DOHH2 (cell line): ENCODE results near the gene RRAS2.

Source experiments
- H3F3A ChIP-seq: fragments of 200-600 bp; sonication (generic), shearing (Covaris generic); 2 replicates; pipeline ENCODE4 v1.6.0; 2016; ENCODE audit warnings: antibody characterized with exemption, mild to moderate bottlenecking; ENCODE audit not compliant: control insufficient read depth, insufficient read depth
- H3K27ac ChIP-seq: fragments of 200-600 bp; sonication (generic); 2 replicates; pipeline ENCODE4 v1.5.1; 2014; ENCODE audit warnings: low read depth, mild to moderate bottlenecking, low read length, moderate library complexity
- H3K27me3 ChIP-seq: fragments of 200-600 bp; sonication (generic); 2 replicates; pipeline ENCODE4 v1.6.1; 2014; ENCODE audit warnings: mild to moderate bottlenecking, low read length, mixed read lengths; ENCODE audit not compliant: control insufficient read depth
- H3K36me3 ChIP-seq: fragments of 200-600 bp; sonication (generic); 2 replicates; pipeline ENCODE4 v1.6.1; 2014; ENCODE audit warnings: mild to moderate bottlenecking, low read length, moderate library complexity, mixed read lengths; ENCODE audit not compliant: control insufficient read depth
- H3K4me1 ChIP-seq: fragments of 200-600 bp; sonication (generic); 2 replicates; pipeline ENCODE4 v1.6.1; 2014; ENCODE audit warnings: mild to moderate bottlenecking, low read length, mixed read lengths; ENCODE audit not compliant: control insufficient read depth
- H3K4me2 ChIP-seq: fragments of 200-600 bp; sonication (generic); 2 replicates; pipeline ENCODE4 v1.6.0; 2014; ENCODE audit warnings: mild to moderate bottlenecking, low read length, moderate library complexity
- H3K4me3 ChIP-seq: fragments of 200-600 bp; sonication (generic); 2 replicates; pipeline ENCODE4 v1.5.1; 2014; ENCODE audit warnings: mild to moderate bottlenecking, low read length, mixed read lengths
- H3K79me2 ChIP-seq: fragments of 200-600 bp; sonication (generic); 2 replicates; pipeline ENCODE4 v1.6.1; 2014; ENCODE audit warnings: mild to moderate bottlenecking, low read length, mixed read lengths; ENCODE audit not compliant: control insufficient read depth
- H3K9me2 ChIP-seq: fragments of 200-600 bp; sonication (generic); replicated peaks from 2 replicates; pipeline ENCODE4 v1.6.1; 2014; ENCODE audit warnings: mild to moderate bottlenecking, low read length, mixed read lengths; ENCODE audit not compliant: control insufficient read depth
- H3K9me3 ChIP-seq: fragments of 200-600 bp; sonication (generic); 2 replicates; pipeline ENCODE4 v1.6.1; 2014; ENCODE audit warnings: antibody characterized with exemption, low read length, mixed read lengths; ENCODE audit not compliant: control insufficient read depth, insufficient read depth
- H4K20me1 ChIP-seq: fragments of 200-600 bp; sonication (generic); 2 replicates; pipeline ENCODE4 v1.6.0; 2014; ENCODE audit warnings: low read depth, mild to moderate bottlenecking, antibody characterized with exemption, low read length, moderate library complexity; ENCODE audit not compliant: control insufficient read depth, insufficient read depth
- EZH2phosphoT487 ChIP-seq: fragments of 200-600 bp; sonication (generic); IDR thresholded peaks from 2 replicates; pipeline ENCODE4 v1.6.1; 2017; ENCODE audit warnings: borderline replicate concordance, mild to moderate bottlenecking, antibody characterized with exemption, low read length, moderate library complexity, mixed read lengths
- TF ChIP-seq, protein P1 (sequence below): fragments of 200-600 bp; sonication (generic); IDR thresholded peaks from one replicate; pipeline ENCODE4 v1.5.1; 2014; ENCODE audit warnings: antibody characterized with exemption, mild to moderate bottlenecking, low read depth, low read length; ENCODE audit not compliant: poor library complexity, severe bottlenecking

The RRAS2 gene

DNA sequence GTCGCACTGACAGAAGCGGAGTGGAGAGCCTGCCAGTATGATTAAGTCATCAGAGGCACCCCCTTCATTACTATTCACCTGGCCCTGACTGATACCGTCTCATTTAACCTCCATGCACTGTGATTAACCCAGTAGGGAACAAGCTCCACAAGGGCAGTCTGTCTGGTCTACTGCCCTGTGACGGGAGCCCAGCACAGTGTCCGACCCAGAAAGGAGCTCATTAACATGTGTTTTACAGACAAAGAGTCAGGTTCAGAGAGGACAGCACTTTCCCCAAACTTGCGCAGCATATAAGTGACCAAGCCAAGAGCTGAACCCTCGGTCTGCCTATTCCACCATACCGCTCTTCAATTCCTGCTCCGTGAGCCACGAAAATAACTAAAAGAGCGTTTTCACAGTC lies 129.5 kb downstream of the RRAS2 start:
- no peak for TF ChIP-seq EZH2phosphoT487
- H3K9me2 ChIP-seq: no peaks in the 10 kb centered on the region
- H3K27me3 ChIP-seq: no peaks in the 10 kb centered on the region; the same call in 1 of the 2 replicates
- no peaks in the 10 kb centered on the region for H3F3A ChIP-seq
- H3K79me2 ChIP-seq: no peaks in the 10 kb centered on the region
- H3K4me1 ChIP-seq: no peaks in the 10 kb centered on the region
- H3K4me2 ChIP-seq: no peak overlapping the region
- H3K9me3 ChIP-seq: no peaks in the 10 kb centered on the region
- no peak overlapping the region for H3K4me3 ChIP-seq
- H3K36me3 ChIP-seq: no peaks in the 10 kb centered on the region
- no peaks in the 10 kb centered on the region for H4K20me1 ChIP-seq
- H3K27ac ChIP-seq: no peak overlapping the region

DNA sequence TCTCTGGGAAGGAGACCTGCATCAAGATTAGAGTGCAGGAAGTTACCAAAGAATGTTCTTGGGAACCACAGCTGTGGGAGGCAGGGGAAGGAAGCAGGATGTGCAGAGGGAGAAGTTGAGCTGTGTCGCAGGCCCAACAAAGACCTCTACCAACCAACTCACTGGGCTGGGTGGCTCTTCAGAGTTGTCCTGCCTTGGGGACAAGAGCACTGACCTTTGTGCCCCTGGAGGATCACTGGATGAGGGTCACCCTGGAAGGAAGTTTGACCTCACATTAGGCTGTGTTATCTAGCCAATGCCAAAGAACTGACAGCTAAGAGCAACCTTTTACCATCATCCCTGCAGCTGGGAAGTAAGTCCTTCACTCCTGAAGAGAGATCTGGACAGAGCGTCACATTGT lies 130.6 kb downstream of the RRAS2 start:
- no peak overlapping the region for H3K4me2 ChIP-seq
- no peaks in the 10 kb centered on the region for H3K9me3 ChIP-seq
- no peaks in the 10 kb centered on the region for H4K20me1 ChIP-seq
- no peaks in the 10 kb centered on the region for H3K36me3 ChIP-seq
- H3F3A ChIP-seq: no peaks in the 10 kb centered on the region
- H3K27me3 ChIP-seq: peaks cover 4% of the 10 kb centered on the region
- H3K9me2 ChIP-seq: no peaks in the 10 kb centered on the region
- H3K4me1 ChIP-seq: no peaks in the 10 kb centered on the region
- H3K27ac ChIP-seq: no peak overlapping the region
- no peaks in the 10 kb centered on the region for H3K79me2 ChIP-seq
- no peak for TF ChIP-seq EZH2phosphoT487
- TF ChIP-seq, protein P1, sequence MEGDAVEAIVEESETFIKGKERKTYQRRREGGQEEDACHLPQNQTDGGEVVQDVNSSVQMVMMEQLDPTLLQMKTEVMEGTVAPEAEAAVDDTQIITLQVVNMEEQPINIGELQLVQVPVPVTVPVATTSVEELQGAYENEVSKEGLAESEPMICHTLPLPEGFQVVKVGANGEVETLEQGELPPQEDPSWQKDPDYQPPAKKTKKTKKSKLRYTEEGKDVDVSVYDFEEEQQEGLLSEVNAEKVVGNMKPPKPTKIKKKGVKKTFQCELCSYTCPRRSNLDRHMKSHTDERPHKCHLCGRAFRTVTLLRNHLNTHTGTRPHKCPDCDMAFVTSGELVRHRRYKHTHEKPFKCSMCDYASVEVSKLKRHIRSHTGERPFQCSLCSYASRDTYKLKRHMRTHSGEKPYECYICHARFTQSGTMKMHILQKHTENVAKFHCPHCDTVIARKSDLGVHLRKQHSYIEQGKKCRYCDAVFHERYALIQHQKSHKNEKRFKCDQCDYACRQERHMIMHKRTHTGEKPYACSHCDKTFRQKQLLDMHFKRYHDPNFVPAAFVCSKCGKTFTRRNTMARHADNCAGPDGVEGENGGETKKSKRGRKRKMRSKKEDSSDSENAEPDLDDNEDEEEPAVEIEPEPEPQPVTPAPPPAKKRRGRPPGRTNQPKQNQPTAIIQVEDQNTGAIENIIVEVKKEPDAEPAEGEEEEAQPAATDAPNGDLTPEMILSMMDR: no peak
- no peak overlapping the region for H3K4me3 ChIP-seq
